SK-N-SH (cell line): ENCODE data around the gene AUTS2.

Source experiments
- ELF1 ChIP-seq: IDR thresholded peaks from 2 replicates; pipeline ENCODE4 v1.4.0; 2012
- GABPA ChIP-seq: IDR thresholded peaks from 2 replicates; pipeline ENCODE4 v1.4.0; 2012; ENCODE audit warnings: low read depth, mild to moderate bottlenecking
- MAX ChIP-seq: IDR thresholded peaks from 2 replicates; pipeline ENCODE4 v1.4.0; 2012; ENCODE audit warnings: low read depth
- MXI1 ChIP-seq: IDR thresholded peaks from 2 replicates; pipeline ENCODE4 v1.6.1; 2012; ENCODE audit warnings: mild to moderate bottlenecking, low read depth, low read length, improper control_type of control experiment
- REST ChIP-seq: IDR thresholded peaks from 2 replicates; pipeline ENCODE4 v1.6.1; 2012; ENCODE audit warnings: mild to moderate bottlenecking, low read depth, low read length, moderate library complexity
- SMC3 ChIP-seq: IDR thresholded peaks from 2 replicates; pipeline ENCODE4 v1.6.1; 2012; ENCODE audit warnings: low read depth, low read length, improper control_type of control experiment
- TF ChIP-seq, protein P1 (sequence below): fragments of 200-600 bp; sonication (generic); IDR thresholded peaks from 2 replicates; pipeline ENCODE4 v1.6.1; 2017; ENCODE audit warnings: antibody characterized with exemption, mild to moderate bottlenecking, moderate library complexity

- TF ChIP-seq REST (no peak), MAX (no peak), GABPA (no peak), SMC3 (no peak), ELF1 (no peak), MXI1 (no peak)
- TF ChIP-seq, protein P1, sequence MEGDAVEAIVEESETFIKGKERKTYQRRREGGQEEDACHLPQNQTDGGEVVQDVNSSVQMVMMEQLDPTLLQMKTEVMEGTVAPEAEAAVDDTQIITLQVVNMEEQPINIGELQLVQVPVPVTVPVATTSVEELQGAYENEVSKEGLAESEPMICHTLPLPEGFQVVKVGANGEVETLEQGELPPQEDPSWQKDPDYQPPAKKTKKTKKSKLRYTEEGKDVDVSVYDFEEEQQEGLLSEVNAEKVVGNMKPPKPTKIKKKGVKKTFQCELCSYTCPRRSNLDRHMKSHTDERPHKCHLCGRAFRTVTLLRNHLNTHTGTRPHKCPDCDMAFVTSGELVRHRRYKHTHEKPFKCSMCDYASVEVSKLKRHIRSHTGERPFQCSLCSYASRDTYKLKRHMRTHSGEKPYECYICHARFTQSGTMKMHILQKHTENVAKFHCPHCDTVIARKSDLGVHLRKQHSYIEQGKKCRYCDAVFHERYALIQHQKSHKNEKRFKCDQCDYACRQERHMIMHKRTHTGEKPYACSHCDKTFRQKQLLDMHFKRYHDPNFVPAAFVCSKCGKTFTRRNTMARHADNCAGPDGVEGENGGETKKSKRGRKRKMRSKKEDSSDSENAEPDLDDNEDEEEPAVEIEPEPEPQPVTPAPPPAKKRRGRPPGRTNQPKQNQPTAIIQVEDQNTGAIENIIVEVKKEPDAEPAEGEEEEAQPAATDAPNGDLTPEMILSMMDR: no peak
Measured at GRCh38 chr7:70356085-70356786, 758.0 kb downstream of the AUTS2 start.
